Measurements from ENCODE around the gene OOEP. TPM values are rescaled to one million over a fixed set of nuclear protein-coding genes. Genes with fewer than 3 reads are reported as not detected.

The OOEP gene
- total RNA-seq, 1 experiment from 2014 or later = 10.9 TPM

GRCh38 chr6:73409395-73409794 is 39.7 kb upstream of the OOEP start:
- no peak overlapping the region for H3K4me3 ChIP-seq
- TF ChIP-seq EZH2 (IDR thresholded peaks at IDR 0.05; ENCODE audit: low read depth) (no peak), CTCF (conservative IDR thresholded peaks at IDR 0.05) (no peak)
- intact Hi-C loops (cut with micrococcal nuclease; ENCODE audit: unreplicated experiment) = no loop called here
- no TSS peak for BruUV-seq (replicated peaks)
- no peaks in the 10 kb centered on the region for H4K20me1 ChIP-seq (ENCODE audit: insufficient read depth)
- 0 out of 2 replicates have a peak overlapping the region, but pooled peaks have one; percentile 8 for H3K27ac ChIP-seq
- peaks cover 3% of the 10 kb centered on the region; the same call in 1 of the 2 replicates for H3F3A ChIP-seq (ENCODE audit: insufficient read depth, low read depth)
- H3K4me2 ChIP-seq = no peak overlapping the region
- H3K27me3 ChIP-seq (ENCODE audit: insufficient read depth, low read depth) = no peaks in the 10 kb centered on the region
- CTCF ChIA-PET = no interaction called here
- no peaks in the 10 kb centered on the region for H3K79me2 ChIP-seq (ENCODE audit: low read depth)
- no peaks in the 10 kb centered on the region for H3K9me2 ChIP-seq (ENCODE audit: insufficient read depth)
- H3K36me3 ChIP-seq (ENCODE audit: low read depth) = no peaks in the 10 kb centered on the region
- H3K4me1 ChIP-seq (replicated peaks; ENCODE audit: insufficient read depth) = peaks cover 7% of the 10 kb centered on the region; the same call in 1 of the 2 replicates
- POLR2A ChIA-PET (ENCODE audit: unreplicated experiment) = no interaction called here
- DNase-seq = peak in 1 of 2 experiments; percentile 88
- H3K9me3 ChIP-seq (ENCODE audit: insufficient read depth, low read depth) = no peaks in the 10 kb centered on the region
- no peak overlapping the region; the same call in 1 of the 2 replicates for H2AFZ ChIP-seq

- TF ChIP-seq EZH2 (IDR thresholded peaks at IDR 0.05; ENCODE audit: low read depth) (no peak), CTCF (conservative IDR thresholded peaks at IDR 0.05) (no peak)
- DNase-seq = no peak
- H3K27ac ChIP-seq = no peak overlapping the region
- no peaks in the 10 kb centered on the region for H3K79me2 ChIP-seq (ENCODE audit: low read depth)
- H2AFZ ChIP-seq = no peak overlapping the region
- peaks cover 15% of the 10 kb centered on the region for H3K4me1 ChIP-seq (replicated peaks; ENCODE audit: insufficient read depth)
- CTCF ChIA-PET = no interaction called here
- POLR2A ChIA-PET (ENCODE audit: unreplicated experiment) = no interaction called here
- BruUV-seq (replicated peaks) = no TSS peak
- H3K4me2 ChIP-seq = no peak overlapping the region
- no peaks in the 10 kb centered on the region for H3K9me2 ChIP-seq (ENCODE audit: insufficient read depth)
- no peak overlapping the region for H3K4me3 ChIP-seq
- H4K20me1 ChIP-seq (ENCODE audit: insufficient read depth) = no peaks in the 10 kb centered on the region
- no peaks in the 10 kb centered on the region for H3K36me3 ChIP-seq (ENCODE audit: low read depth)
- H3K27me3 ChIP-seq (ENCODE audit: insufficient read depth, low read depth) = no peaks in the 10 kb centered on the region
- no peaks in the 10 kb centered on the region for H3K9me3 ChIP-seq (ENCODE audit: insufficient read depth, low read depth)
- no peaks in the 10 kb centered on the region for H3F3A ChIP-seq (ENCODE audit: insufficient read depth, low read depth)
- intact Hi-C loops (cut with micrococcal nuclease; ENCODE audit: unreplicated experiment) = no loop called here
These were observed 31.0 kb upstream of the OOEP start for GRCh38 chr6:73400656-73401055.

- intact Hi-C loops (cut with micrococcal nuclease; ENCODE audit: unreplicated experiment) = no loop called here
- H3K36me3 ChIP-seq (ENCODE audit: low read depth) = no peaks in the 10 kb centered on the region
- peak overlapping the region; percentile 60; the same call in 1 of the 2 replicates for H3K4me2 ChIP-seq
- no peak overlapping the region for H2AFZ ChIP-seq
- no peak for TF ChIP-seq EZH2 (IDR thresholded peaks at IDR 0.05; ENCODE audit: low read depth)
- no peak for TF ChIP-seq CTCF (conservative IDR thresholded peaks at IDR 0.05)
- H3K4me3 ChIP-seq = peak overlapping the region; percentile 58; the same call in 1 of the 2 replicates
- TSS peak; percentile 62 for BruUV-seq (replicated peaks)
- no peaks in the 10 kb centered on the region for H3K27me3 ChIP-seq (ENCODE audit: insufficient read depth, low read depth)
- H3K9me2 ChIP-seq (ENCODE audit: insufficient read depth) = no peaks in the 10 kb centered on the region
- DNase-seq = no peak
- H3K27ac ChIP-seq = no peak overlapping the region
- peaks cover 14% of the 10 kb centered on the region; the same call in 1 of the 2 replicates for H3F3A ChIP-seq (ENCODE audit: insufficient read depth, low read depth)
- H3K79me2 ChIP-seq (ENCODE audit: low read depth) = no peaks in the 10 kb centered on the region
- no peaks in the 10 kb centered on the region for H4K20me1 ChIP-seq (ENCODE audit: insufficient read depth)
- no peaks in the 10 kb centered on the region for H3K9me3 ChIP-seq (ENCODE audit: insufficient read depth, low read depth)
- H3K4me1 ChIP-seq (replicated peaks; ENCODE audit: insufficient read depth) = peaks cover 26% of the 10 kb centered on the region
- CTCF ChIA-PET = interaction anchor here (0.6 kb wide), 1 partner anchor 215 kb away, joined by 6 read pairs; no protein-coding TSS in a partner anchor
- POLR2A ChIA-PET (ENCODE audit: unreplicated experiment) = interaction anchor here (0.6 kb wide), 1 partner anchor 89 kb away, joined by 9 read pairs; no protein-coding TSS in a partner anchor
These were observed 26.2 kb upstream of the OOEP start for GRCh38 chr6:73395875-73396274.
